Brain microvascular endothelial cell (primary cell): Measurements from ENCODE around the gene DGKQ.

ENCODE experiments used
- DNase-seq: peaks from one replicate; pipeline ENCODE4 v3.0.0-alpha.2; 2020
- H3K27ac ChIP-seq: fragments of 250-450 bp; sonication (Bioruptor Pico); 2 replicates; pipeline ENCODE4 v1.5.1; 2020; ENCODE audit warnings: mild to moderate bottlenecking, moderate library complexity
- H3K27me3 ChIP-seq: fragments of 250-450 bp; sonication (Bioruptor Pico); replicated peaks from 2 replicates; pipeline ENCODE4 v1.5.1; 2020; ENCODE audit warnings: mild to moderate bottlenecking
- H3K36me3 ChIP-seq: fragments of 250-450 bp; sonication (Bioruptor Pico); replicated peaks from 2 replicates; pipeline ENCODE4 v1.5.1; 2020; ENCODE audit warnings: mild to moderate bottlenecking
- H3K4me3 ChIP-seq: 2 replicates; pipeline ENCODE4 v1.5.1; 2011; ENCODE audit warnings: low read depth, mild to moderate bottlenecking, control low read depth, low read length, moderate library complexity
- CTCF ChIP-seq: IDR thresholded peaks from 2 replicates; pipeline ENCODE4 v1.5.1; 2011; ENCODE audit warnings: low read depth, mild to moderate bottlenecking, moderate library complexity, low read length, control low read depth, inconsistent platforms; ENCODE audit errors: missing control alignments
- in situ Hi-C: cut with HindIII; loops from 2 replicates; pipeline ENCODE4 v1.10.0; 2017; ENCODE audit warnings: low sequenced_read_pairs, low pct_ligation_motif_present

The DGKQ gene

GRCh38 chr4:957581-958313, 15.6 kb downstream of the DGKQ start:
- in situ Hi-C loops = no loop called here
- no peak overlapping the region for H3K4me3 ChIP-seq
- H3K27me3 ChIP-seq = no peaks in the 10 kb centered on the region
- H3K36me3 ChIP-seq = peaks cover 11% of the 10 kb centered on the region
- DNase-seq = no peak
- no peak for TF ChIP-seq CTCF
- H3K27ac ChIP-seq = no peak overlapping the region

- in situ Hi-C loops = no loop called here
- no peak for DNase-seq
- H3K36me3 ChIP-seq = peaks cover 5% of the 10 kb centered on the region
Measured at GRCh38 chr4:957231-957580, 16.2 kb downstream of the DGKQ start.

GRCh38 chr4:956531-957230, 16.7 kb downstream of the DGKQ start:
- H3K36me3 ChIP-seq = peaks cover 4% of the 10 kb centered on the region
- H3K27ac ChIP-seq = no peak overlapping the region
- TF ChIP-seq CTCF = no peak
- no peak overlapping the region for H3K4me3 ChIP-seq
- in situ Hi-C loops = no loop called here
- no peak for DNase-seq
- no peaks in the 10 kb centered on the region for H3K27me3 ChIP-seq

More at GRCh38 chr4:957231-957580, 16.2 kb downstream of the DGKQ start:
- Histone ChIP-seq H3K27me3 (no peaks in the 10 kb centered on the region), H3K27ac (no peak overlapping the region), H3K4me3 (no peak overlapping the region)
- TF ChIP-seq CTCF = no peak

GRCh38 chr4:955931-956381, 17.4 kb downstream of the DGKQ start:
- no peak for DNase-seq

GRCh38 chr4:955161-955921, 18.0 kb downstream of the DGKQ start:
- no peak for TF ChIP-seq CTCF
- peaks cover 4% of the 10 kb centered on the region for H3K36me3 ChIP-seq
- no peaks in the 10 kb centered on the region for H3K27me3 ChIP-seq
- no peak overlapping the region for H3K27ac ChIP-seq
- in situ Hi-C loops = no loop called here
- no peak overlapping the region for H3K4me3 ChIP-seq
- DNase-seq = no peak

More at GRCh38 chr4:955931-956381, 17.4 kb downstream of the DGKQ start:
- peaks cover 4% of the 10 kb centered on the region for H3K36me3 ChIP-seq
- no peaks in the 10 kb centered on the region for H3K27me3 ChIP-seq
- H3K4me3 ChIP-seq = no peak overlapping the region
- in situ Hi-C loops = no loop called here
- no peak overlapping the region for H3K27ac ChIP-seq
- TF ChIP-seq CTCF = no peak
